NT2/D1 (cell line): ENCODE data around the gene GBA3.

Experiments used
- SUZ12 ChIP-seq: IDR thresholded peaks from 2 replicates; pipeline ENCODE4 v1.6.1; 2011; ENCODE audit not compliant: insufficient read length, insufficient read depth; ENCODE audit errors: extremely low read depth
- YY1 ChIP-seq: IDR thresholded peaks from 2 replicates; pipeline ENCODE4 v1.6.1; 2011; ENCODE audit not compliant: insufficient read length, insufficient read depth
- ZNF274 ChIP-seq: IDR thresholded peaks from 2 replicates; pipeline ENCODE4 v1.6.1; 2011; ENCODE audit warnings: mild to moderate bottlenecking, low read depth, low read length

GRCh38 chr4:22814906-22815305 is 122.2 kb downstream of the GBA3 start:
- TF ChIP-seq ZNF274 (no peak), SUZ12 (no peak), YY1 (no peak)
